ENCODE data around the gene GRM7. TPM values are rescaled to one million over a fixed set of nuclear protein-coding genes. Genes with fewer than 3 reads are reported as not detected.

GRM7 gene
- total RNA-seq, 2 experiments from 2014 or later, result not detected

DNA sequence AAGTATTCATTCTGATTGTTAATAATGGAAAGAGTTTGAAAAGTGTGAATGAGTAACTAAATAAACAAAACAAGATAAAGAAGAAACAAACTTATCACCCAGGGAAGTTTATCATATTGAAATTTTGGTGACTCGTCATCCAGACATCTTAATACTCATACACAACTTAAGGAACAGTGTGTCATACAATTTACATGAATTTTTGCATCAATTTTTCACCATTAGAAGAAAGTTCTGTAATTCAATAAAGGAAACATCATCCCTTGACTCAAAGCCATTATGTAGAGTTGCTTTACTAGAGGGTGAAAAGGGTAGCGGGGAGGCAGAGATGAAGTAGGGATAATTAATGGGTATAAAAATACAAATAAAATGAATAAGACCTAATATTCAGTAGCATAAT, 536.2 kb downstream of the GRM7 start:
- Histone ChIP-seq H3K9me3 (ENCODE audit: control insufficient read depth in 1 of 2, insufficient read depth in 1 of 2, low read length in 2 of 2) (peaks cover 0 to 9% of the 10 kb centered on the region in 2 experiments), H3K4me1 (ENCODE audit: insufficient read depth, low read length) (no peaks in the 10 kb centered on the region), H3K27ac (ENCODE audit: low read depth in 1 of 2, low read length in 2 of 2) (no peak overlapping the region), H3K4me3 (ENCODE audit: low read length) (no peak overlapping the region), H3K36me3 (ENCODE audit: insufficient read depth, low read length) (no peaks in the 10 kb centered on the region), H3K27me3 (ENCODE audit: control insufficient read depth in 1 of 2, insufficient read depth in 2 of 2, low read length in 2 of 2) (no peaks in the 10 kb centered on the region)
- ChIA-PET CTCF (no interaction called here), POLR2A (no interaction called here)
- no peak for DNase-seq
- intact Hi-C loops (cut with DNase I, micrococcal nuclease), result no loop called here
- Mint-ChIP-seq H3K4me1 (ENCODE audit: low read depth) (no peaks in the 10 kb centered on the region), H3K27ac (no peak overlapping the region), H3K9me3 (peaks cover 2% of the 10 kb centered on the region), H3K4me3 (no peak overlapping the region), H3K27me3 (no peaks in the 10 kb centered on the region), H3K36me3 (ENCODE audit: low read depth) (no peaks in the 10 kb centered on the region)
- TF ChIP-seq, protein P1, sequence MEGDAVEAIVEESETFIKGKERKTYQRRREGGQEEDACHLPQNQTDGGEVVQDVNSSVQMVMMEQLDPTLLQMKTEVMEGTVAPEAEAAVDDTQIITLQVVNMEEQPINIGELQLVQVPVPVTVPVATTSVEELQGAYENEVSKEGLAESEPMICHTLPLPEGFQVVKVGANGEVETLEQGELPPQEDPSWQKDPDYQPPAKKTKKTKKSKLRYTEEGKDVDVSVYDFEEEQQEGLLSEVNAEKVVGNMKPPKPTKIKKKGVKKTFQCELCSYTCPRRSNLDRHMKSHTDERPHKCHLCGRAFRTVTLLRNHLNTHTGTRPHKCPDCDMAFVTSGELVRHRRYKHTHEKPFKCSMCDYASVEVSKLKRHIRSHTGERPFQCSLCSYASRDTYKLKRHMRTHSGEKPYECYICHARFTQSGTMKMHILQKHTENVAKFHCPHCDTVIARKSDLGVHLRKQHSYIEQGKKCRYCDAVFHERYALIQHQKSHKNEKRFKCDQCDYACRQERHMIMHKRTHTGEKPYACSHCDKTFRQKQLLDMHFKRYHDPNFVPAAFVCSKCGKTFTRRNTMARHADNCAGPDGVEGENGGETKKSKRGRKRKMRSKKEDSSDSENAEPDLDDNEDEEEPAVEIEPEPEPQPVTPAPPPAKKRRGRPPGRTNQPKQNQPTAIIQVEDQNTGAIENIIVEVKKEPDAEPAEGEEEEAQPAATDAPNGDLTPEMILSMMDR (IDR thresholded peaks at IDR 0.05), result no peak
- no peak for ATAC-seq (ENCODE audit: poor library complexity)

DNA sequence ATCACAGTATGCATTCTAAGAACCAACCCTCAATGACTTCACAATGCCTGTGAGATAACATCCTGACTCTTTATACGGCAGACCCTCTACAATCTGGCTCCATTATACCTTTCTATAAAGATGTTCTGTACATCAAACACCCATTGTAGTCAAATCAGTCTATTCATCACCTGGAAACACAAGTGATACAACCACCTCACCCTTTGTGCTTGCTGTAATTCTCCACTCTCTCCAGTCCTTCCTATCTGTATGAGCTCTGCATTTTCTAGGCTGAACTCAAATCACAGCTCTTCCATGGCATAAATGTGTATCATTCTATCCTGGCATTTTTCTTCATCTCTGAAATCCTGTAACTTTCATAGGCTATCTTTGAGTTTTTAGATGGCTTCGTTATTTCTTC, 539.4 kb downstream of the GRM7 start:
- Mint-ChIP-seq H3K4me1 (ENCODE audit: low read depth) (no peaks in the 10 kb centered on the region), H3K27ac (no peak overlapping the region), H3K9me3 (no peaks in the 10 kb centered on the region), H3K36me3 (ENCODE audit: low read depth) (no peaks in the 10 kb centered on the region), H3K27me3 (no peaks in the 10 kb centered on the region), H3K4me3 (no peak overlapping the region)
- intact Hi-C loops (cut with DNase I, micrococcal nuclease), result no loop called here
- H3K27me3 ChIP-seq (ENCODE audit: control insufficient read depth in 1 of 2, insufficient read depth in 2 of 2, low read length in 2 of 2), result no peaks in the 10 kb centered on the region
- H3K36me3 ChIP-seq (ENCODE audit: insufficient read depth, low read length), result no peaks in the 10 kb centered on the region
- DNase-seq (no peak), ATAC-seq (ENCODE audit: poor library complexity) (no peak)
- no peak overlapping the region for H3K4me3 ChIP-seq (ENCODE audit: low read length)
- H3K4me1 ChIP-seq (ENCODE audit: insufficient read depth, low read length), result no peaks in the 10 kb centered on the region
- no peaks in the 10 kb centered on the region for H3K9me3 ChIP-seq (ENCODE audit: control insufficient read depth in 1 of 2, insufficient read depth in 1 of 2, low read length in 2 of 2)
- H3K27ac ChIP-seq (ENCODE audit: low read depth in 1 of 2, low read length in 2 of 2), result no peak overlapping the region
- TF ChIP-seq, protein P1 (IDR thresholded peaks at IDR 0.05), result no peak
- POLR2A ChIA-PET, result no interaction called here
- CTCF ChIA-PET, result no interaction called here

DNA sequence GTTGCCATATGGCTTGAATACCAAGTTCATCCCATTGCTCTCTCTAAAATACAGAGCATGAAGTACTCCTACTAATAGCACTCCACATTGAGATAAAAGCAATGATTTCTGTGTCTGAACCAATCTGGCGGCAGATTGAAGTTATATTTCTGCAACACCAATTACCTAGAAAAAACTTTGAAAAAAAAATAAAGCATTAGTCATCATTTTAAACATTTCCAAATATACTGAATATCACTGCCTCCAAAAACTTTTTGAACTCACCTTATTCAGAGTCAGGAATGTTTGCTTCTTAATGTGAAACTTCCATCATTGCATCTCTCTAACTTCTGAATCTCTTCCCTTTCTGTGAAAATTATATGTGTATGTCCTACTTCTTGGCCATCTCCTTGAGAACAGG, 540.5 kb downstream of the GRM7 start:
- Mint-ChIP-seq H3K4me1 (ENCODE audit: low read depth) (no peaks in the 10 kb centered on the region), H3K9me3 (no peaks in the 10 kb centered on the region), H3K27me3 (no peaks in the 10 kb centered on the region), H3K4me3 (no peak overlapping the region), H3K27ac (no peak overlapping the region), H3K36me3 (ENCODE audit: low read depth) (no peaks in the 10 kb centered on the region)
- intact Hi-C loops (cut with DNase I, micrococcal nuclease), result no loop called here
- no peak overlapping the region for H3K27ac ChIP-seq (ENCODE audit: low read depth in 1 of 2, low read length in 2 of 2)
- ChIA-PET POLR2A (no interaction called here), CTCF (no interaction called here)
- H3K36me3 ChIP-seq (ENCODE audit: insufficient read depth, low read length), result no peaks in the 10 kb centered on the region
- H3K27me3 ChIP-seq (ENCODE audit: control insufficient read depth in 1 of 2, insufficient read depth in 2 of 2, low read length in 2 of 2), result no peaks in the 10 kb centered on the region
- H3K9me3 ChIP-seq (ENCODE audit: control insufficient read depth in 1 of 2, insufficient read depth in 1 of 2, low read length in 2 of 2), result no peaks in the 10 kb centered on the region
- no peaks in the 10 kb centered on the region for H3K4me1 ChIP-seq (ENCODE audit: insufficient read depth, low read length)
- TF ChIP-seq, protein P1 (IDR thresholded peaks at IDR 0.05), result no peak
- DNase-seq (no peak), ATAC-seq (ENCODE audit: poor library complexity) (no peak)
- no peak overlapping the region for H3K4me3 ChIP-seq (ENCODE audit: low read length)
